ENCODE data around the gene ACTL8. TPM values are rescaled to one million over a fixed set of nuclear protein-coding genes. Genes with fewer than 3 reads are reported as not detected.

The ACTL8 gene
- total RNA-seq, 2 experiments from 2014 or later: not detected

GRCh38 chr1:17710889-17711576 is 44.1 kb upstream of the ACTL8 start:
- H3K27ac ChIP-seq (ENCODE audit: low read depth in 1 of 2, low read length in 2 of 2): no peak overlapping the region
- ATAC-seq (ENCODE audit: poor library complexity) (no peak), DNase-seq (no peak)
- ChIA-PET POLR2A (no interaction called here), CTCF (no interaction called here)
- H3K27me3 Mint-ChIP-seq: peaks cover 4% of the 10 kb centered on the region
- intact Hi-C loops (cut with DNase I, micrococcal nuclease): no loop called here
- H3K9me3 ChIP-seq (ENCODE audit: control insufficient read depth in 1 of 2, insufficient read depth in 1 of 2, low read length in 2 of 2): peaks cover 0 to 4% of the 10 kb centered on the region in 2 experiments
- no peak overlapping the region for H3K4me3 ChIP-seq (ENCODE audit: low read length)
- H3K36me3 ChIP-seq (ENCODE audit: insufficient read depth, low read length): no peaks in the 10 kb centered on the region
- H3K9me3 Mint-ChIP-seq: no peaks in the 10 kb centered on the region
- H3K4me1 Mint-ChIP-seq (ENCODE audit: low read depth): no peaks in the 10 kb centered on the region
- TF ChIP-seq CTCF (IDR thresholded peaks at IDR 0.05): no peak
- H3K4me3 Mint-ChIP-seq: no peak overlapping the region
- H3K4me1 ChIP-seq (ENCODE audit: insufficient read depth, low read length): no peaks in the 10 kb centered on the region
- H3K27me3 ChIP-seq (ENCODE audit: control insufficient read depth in 1 of 2, insufficient read depth in 2 of 2, low read length in 2 of 2): no peaks in the 10 kb centered on the region
- no peak overlapping the region for H3K27ac Mint-ChIP-seq
- no peaks in the 10 kb centered on the region for H3K36me3 Mint-ChIP-seq (ENCODE audit: low read depth)

DNA sequence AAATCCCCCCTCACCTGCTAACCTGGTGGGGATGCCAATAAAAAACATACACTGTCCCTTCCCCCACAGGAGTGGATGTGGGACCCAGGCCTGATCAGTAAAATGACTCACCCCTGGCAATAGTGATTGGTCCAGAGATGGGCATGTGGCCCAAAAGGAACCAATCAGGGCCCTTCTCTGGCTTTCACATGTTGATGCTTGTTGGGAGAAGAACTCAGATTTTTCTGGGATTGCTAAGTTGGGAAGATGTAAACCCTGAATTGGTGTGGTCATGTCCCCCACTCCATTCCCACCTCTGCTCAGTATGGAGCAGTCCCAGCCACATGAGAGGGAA is 43.6 kb upstream of the ACTL8 start:
- H3K4me3 Mint-ChIP-seq: no peak overlapping the region
- Histone ChIP-seq H3K36me3 (ENCODE audit: insufficient read depth, low read length) (no peaks in the 10 kb centered on the region), H3K4me3 (ENCODE audit: low read length) (no peak overlapping the region), H3K27ac (ENCODE audit: low read depth in 1 of 2, low read length in 2 of 2) (no peak overlapping the region), H3K27me3 (ENCODE audit: control insufficient read depth in 1 of 2, insufficient read depth in 2 of 2, low read length in 2 of 2) (no peaks in the 10 kb centered on the region), H3K9me3 (ENCODE audit: control insufficient read depth in 1 of 2, insufficient read depth in 1 of 2, low read length in 2 of 2) (peaks cover 0 to 4% of the 10 kb centered on the region in 2 experiments), H3K4me1 (ENCODE audit: insufficient read depth, low read length) (no peaks in the 10 kb centered on the region)
- H3K27ac Mint-ChIP-seq: no peak overlapping the region
- intact Hi-C loops (cut with DNase I, micrococcal nuclease): no loop called here
- POLR2A ChIA-PET: no interaction called here
- no peaks in the 10 kb centered on the region for H3K4me1 Mint-ChIP-seq (ENCODE audit: low read depth)
- TF ChIP-seq CTCF (IDR thresholded peaks at IDR 0.05): no peak
- no peaks in the 10 kb centered on the region for H3K9me3 Mint-ChIP-seq
- peaks cover 4% of the 10 kb centered on the region for H3K27me3 Mint-ChIP-seq
- CTCF ChIA-PET: no interaction called here
- ATAC-seq (ENCODE audit: poor library complexity) (no peak), DNase-seq (no peak)
- no peaks in the 10 kb centered on the region for H3K36me3 Mint-ChIP-seq (ENCODE audit: low read depth)

GRCh38 chr1:17711941-17712340 is 43.2 kb upstream of the ACTL8 start:
- peaks cover 0 to 4% of the 10 kb centered on the region in 2 experiments for H3K9me3 ChIP-seq (ENCODE audit: control insufficient read depth in 1 of 2, insufficient read depth in 1 of 2, low read length in 2 of 2)
- no peaks in the 10 kb centered on the region for H3K36me3 ChIP-seq (ENCODE audit: insufficient read depth, low read length)
- no peak overlapping the region for H3K27ac Mint-ChIP-seq
- no peaks in the 10 kb centered on the region for H3K9me3 Mint-ChIP-seq
- TF ChIP-seq CTCF (IDR thresholded peaks at IDR 0.05): no peak
- H3K4me3 ChIP-seq (ENCODE audit: low read length): no peak overlapping the region
- H3K27me3 Mint-ChIP-seq: peaks cover 4% of the 10 kb centered on the region
- ChIA-PET POLR2A (no interaction called here), CTCF (no interaction called here)
- H3K27ac ChIP-seq (ENCODE audit: low read depth in 1 of 2, low read length in 2 of 2): no peak overlapping the region
- H3K27me3 ChIP-seq (ENCODE audit: control insufficient read depth in 1 of 2, insufficient read depth in 2 of 2, low read length in 2 of 2): no peaks in the 10 kb centered on the region
- ATAC-seq (ENCODE audit: poor library complexity) (no peak), DNase-seq (no peak)
- H3K4me3 Mint-ChIP-seq: no peak overlapping the region
- no peaks in the 10 kb centered on the region for H3K4me1 Mint-ChIP-seq (ENCODE audit: low read depth)
- H3K4me1 ChIP-seq (ENCODE audit: insufficient read depth, low read length): no peaks in the 10 kb centered on the region
- no peaks in the 10 kb centered on the region for H3K36me3 Mint-ChIP-seq (ENCODE audit: low read depth)
- intact Hi-C loops (cut with DNase I, micrococcal nuclease): no loop called here
